GM18499 (cell line): ENCODE data around the gene ANXA6.
A peak's percentile ranks its signal among the peaks of the same experiment; 100 is the strongest.

Experiments used
- ATAC-seq: cut with Tn5 transposase; IDR thresholded peaks from one replicate; pipeline ENCODE4 v1.9.1; 2021; ENCODE audit warnings: moderate number of reproducible peaks; ENCODE audit not compliant: insufficient read depth, unreplicated experiment

ANXA6 gene

GRCh38 chr5:151106509-151106908 is 51.1 kb downstream of the ANXA6 start:
- no peak for ATAC-seq

- no peak for ATAC-seq
Observed at GRCh38 chr5:151106043-151106442, 51.5 kb downstream of the ANXA6 start.

- ATAC-seq, result no peak
Observed at GRCh38 chr5:151105561-151105960, 52.0 kb downstream of the ANXA6 start.

GRCh38 chr5:151104795-151105194 is 52.8 kb downstream of the ANXA6 start:
- no peak for ATAC-seq

GRCh38 chr5:151101746-151102145 is 55.8 kb downstream of the ANXA6 start:
- ATAC-seq, result no peak

- no peak for ATAC-seq
Observed at GRCh38 chr5:151101151-151101550, 56.4 kb downstream of the ANXA6 start.

- no peak for ATAC-seq
Observed at GRCh38 chr5:151100681-151101080, 56.9 kb downstream of the ANXA6 start.

GRCh38 chr5:151098768-151099121 is 58.8 kb downstream of the ANXA6 start:
- ATAC-seq, result no peak

GRCh38 chr5:151097820-151098767 is 59.5 kb downstream of the ANXA6 start:
- ATAC-seq, result peak; percentile 33

GRCh38 chr5:151097061-151097460 is 60.5 kb downstream of the ANXA6 start:
- no peak for ATAC-seq

- no peak for ATAC-seq
Observed at GRCh38 chr5:151096001-151096373, 61.6 kb downstream of the ANXA6 start.

- ATAC-seq, result no peak
Observed at GRCh38 chr5:151095341-151096000, 62.1 kb downstream of the ANXA6 start.

GRCh38 chr5:151094852-151095245 is 62.7 kb downstream of the ANXA6 start:
- ATAC-seq, result no peak

GRCh38 chr5:151094030-151094851 is 63.3 kb downstream of the ANXA6 start:
- ATAC-seq, result peak; percentile 59

GRCh38 chr5:151093476-151093889 is 64.1 kb downstream of the ANXA6 start:
- ATAC-seq, result no peak

GRCh38 chr5:151092762-151093161 is 64.8 kb downstream of the ANXA6 start:
- ATAC-seq, result no peak

GRCh38 chr5:151089726-151090125 is 67.9 kb downstream of the ANXA6 start:
- ATAC-seq, result no peak

- ATAC-seq, result no peak
Observed at GRCh38 chr5:151088986-151089385, 68.6 kb downstream of the ANXA6 start.

GRCh38 chr5:151087486-151087885 is 70.1 kb downstream of the ANXA6 start:
- ATAC-seq, result no peak

GRCh38 chr5:151086905-151087360 is 70.6 kb downstream of the ANXA6 start:
- ATAC-seq, result peak; percentile 40
